HG03280 (cell line): ENCODE measurements around the gene USF1.

Experiments
- ATAC-seq: cut with Tn5 transposase; IDR thresholded peaks from one replicate; pipeline ENCODE4 v1.9.1; 2021; ENCODE audit warnings: mild to moderate bottlenecking, moderate library complexity; ENCODE audit not compliant: unreplicated experiment

USF1 gene

DNA sequence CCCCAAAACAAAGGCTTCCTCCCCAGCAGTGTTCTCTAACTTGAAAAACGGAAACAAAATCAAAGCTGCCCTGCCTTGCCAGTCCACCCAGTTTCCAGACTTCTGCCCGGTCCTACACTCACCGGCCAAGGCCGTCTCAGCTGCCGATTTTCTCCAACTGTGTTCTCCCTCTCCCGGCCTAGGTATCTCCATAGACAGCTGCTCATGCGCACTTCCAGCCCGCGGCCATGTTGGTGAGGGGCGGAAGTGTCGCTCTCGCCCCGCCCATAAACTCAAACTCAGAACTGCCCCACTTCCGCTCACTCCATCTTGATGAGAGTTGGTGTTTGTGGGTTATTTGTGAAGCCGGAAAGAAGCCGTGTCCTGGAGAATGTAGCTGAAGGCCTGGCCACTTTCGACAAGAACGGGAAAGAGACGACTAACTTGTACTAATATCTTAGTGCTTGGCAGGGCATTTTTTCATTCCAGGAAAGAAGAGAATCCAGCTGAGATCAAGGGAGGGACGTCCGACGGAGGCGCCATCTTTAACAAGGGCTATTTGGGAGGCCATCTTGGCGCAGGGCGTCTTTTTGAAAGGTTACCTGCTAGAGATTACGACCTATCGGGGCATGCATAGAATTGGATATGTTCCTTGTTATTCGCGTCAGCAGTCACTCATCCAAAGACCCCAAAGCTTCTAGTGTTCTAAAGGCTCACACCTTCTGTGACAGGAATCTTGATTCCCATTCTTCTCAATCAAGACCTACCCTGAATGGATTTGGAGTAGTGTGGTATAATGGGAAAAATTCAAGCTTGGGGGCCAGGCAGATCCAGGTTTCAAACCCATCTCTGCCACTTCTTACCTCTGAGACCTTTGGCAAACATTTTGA, at the start of gene USF1:
Gene USF1, minus strand, starts transcription at position 242 of the 869 bp plus-strand sequence. CDS start 2,702 bp downstream, outside the sequence.
- ATAC-seq, result peak; percentile 57

DNA sequence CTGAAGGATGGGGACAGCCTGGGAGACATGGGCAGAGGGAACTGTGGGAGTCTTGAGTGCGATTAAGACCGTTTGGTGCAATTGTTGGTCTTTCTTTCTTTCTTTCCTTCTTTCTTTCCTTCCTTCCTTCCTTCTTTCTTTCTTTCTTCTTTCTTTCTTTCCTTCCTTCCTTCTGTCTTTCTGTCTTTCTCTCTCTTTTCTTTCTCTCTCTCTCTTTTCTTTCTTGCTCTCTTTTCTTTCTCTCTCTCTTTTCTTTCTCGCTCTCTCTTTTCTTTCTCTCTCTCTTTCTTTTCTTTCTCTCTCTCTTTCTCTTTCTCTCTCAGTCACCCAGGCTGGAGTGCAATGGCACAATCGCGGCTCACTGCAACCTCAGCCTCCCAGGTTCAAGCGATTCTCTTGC, 49.5 kb upstream of the USF1 start:
- ATAC-seq, result no peak

DNA sequence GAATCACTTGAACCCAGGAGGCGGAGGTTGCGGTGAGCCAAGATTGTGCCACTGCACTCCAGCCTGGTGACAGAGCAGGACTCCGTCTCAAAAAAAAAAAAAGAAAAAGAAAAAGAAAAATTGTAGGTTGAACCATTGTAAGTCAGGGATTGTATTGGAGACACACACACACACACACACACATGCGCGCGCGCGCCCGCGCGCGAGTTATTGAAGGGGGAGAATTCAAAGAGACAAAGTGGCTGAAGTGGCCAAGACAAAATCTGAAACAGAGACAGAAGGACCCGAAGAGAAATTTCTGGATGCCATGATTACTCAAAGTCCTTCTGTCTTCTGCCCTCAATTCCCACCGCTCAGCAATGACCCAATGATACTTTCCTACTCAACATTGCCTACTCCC, 48.7 kb upstream of the USF1 start:
- ATAC-seq, result no peak

GRCh38 chr1:161092621-161093028, 46.8 kb upstream of the USF1 start:
- ATAC-seq, result no peak

GRCh38 chr1:161091796-161092507, 46.2 kb upstream of the USF1 start:
- no peak for ATAC-seq

- no peak for ATAC-seq
These were observed 45.3 kb upstream of the USF1 start for GRCh38 chr1:161091093-161091492.

DNA sequence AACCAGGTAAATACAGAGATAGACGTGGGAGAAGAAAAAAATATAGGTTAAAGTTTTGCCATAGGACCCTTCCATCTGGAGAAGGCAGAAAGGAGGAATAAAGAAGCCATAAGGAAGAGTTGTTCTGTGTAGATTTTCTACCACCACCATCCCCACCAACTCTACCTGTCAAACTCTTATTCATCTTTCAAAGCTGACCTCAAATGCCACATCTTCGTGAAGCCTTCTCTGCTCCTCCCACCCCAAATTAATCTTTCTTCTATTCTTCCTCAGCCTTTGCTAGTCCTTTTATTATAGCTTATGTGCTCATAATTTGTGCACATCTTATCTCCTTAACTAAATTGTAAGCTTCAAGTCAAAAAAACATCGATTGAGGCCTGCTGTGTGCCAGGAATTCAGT, 44.8 kb upstream of the USF1 start:
- no peak for ATAC-seq

- no peak for ATAC-seq
These were observed 44.2 kb upstream of the USF1 start for GRCh38 chr1:161089938-161090337.

- ATAC-seq, result no peak
These were observed 43.6 kb upstream of the USF1 start, which contains the start of gene NECTIN4 for GRCh38 chr1:161089251-161089924. Gene NECTIN4, minus strand, starts transcription at chr1:161089558. Its CDS starts 262 bp downstream, at chr1:161089296.

DNA sequence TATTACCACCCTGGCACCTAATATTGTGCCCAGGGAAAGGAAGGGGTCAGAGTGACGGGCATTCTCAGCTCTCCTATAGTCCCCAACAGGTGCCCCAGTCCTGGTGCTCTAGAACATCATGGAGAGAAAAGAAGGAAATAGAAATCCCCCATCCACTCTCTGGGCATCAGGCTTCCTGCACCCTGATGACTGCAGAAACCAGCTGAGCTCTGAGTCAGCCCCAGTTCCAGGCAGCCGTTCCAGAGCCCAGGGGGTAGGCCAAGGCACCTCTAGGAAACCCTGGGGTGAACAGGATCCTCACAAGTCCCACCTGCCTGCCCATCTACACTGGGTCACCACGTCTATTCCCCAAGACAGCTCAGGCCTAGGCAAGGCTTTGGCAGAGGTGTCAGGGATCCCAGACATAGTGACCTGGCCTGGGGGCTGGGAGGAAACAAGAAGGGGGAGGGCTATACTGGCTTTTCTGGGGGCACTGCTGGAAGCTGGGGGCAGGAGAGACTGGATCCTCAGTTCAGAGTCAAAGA, 42.9 kb upstream of the USF1 start:
- ATAC-seq, result no peak

DNA sequence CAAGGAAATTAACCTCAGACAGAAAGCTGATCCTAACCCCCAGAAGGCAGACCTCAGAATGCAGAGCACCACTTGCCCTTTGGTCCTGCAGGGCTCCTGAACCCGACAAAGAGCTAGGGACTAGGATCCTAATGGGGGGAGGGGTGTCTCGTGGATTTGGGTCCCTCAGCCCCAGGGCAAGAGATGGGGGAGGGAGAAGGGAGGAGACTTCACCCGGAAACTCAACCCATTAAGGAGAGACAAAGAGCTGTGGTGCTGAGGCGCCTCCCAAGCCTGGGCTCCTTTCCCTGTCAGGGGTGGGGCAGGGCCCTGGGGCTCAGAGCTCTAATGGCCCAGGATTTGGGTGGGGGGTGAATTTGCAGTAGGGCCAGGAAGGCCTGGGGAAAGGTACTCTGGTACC, 40.7 kb upstream of the USF1 start:
- no peak for ATAC-seq

DNA sequence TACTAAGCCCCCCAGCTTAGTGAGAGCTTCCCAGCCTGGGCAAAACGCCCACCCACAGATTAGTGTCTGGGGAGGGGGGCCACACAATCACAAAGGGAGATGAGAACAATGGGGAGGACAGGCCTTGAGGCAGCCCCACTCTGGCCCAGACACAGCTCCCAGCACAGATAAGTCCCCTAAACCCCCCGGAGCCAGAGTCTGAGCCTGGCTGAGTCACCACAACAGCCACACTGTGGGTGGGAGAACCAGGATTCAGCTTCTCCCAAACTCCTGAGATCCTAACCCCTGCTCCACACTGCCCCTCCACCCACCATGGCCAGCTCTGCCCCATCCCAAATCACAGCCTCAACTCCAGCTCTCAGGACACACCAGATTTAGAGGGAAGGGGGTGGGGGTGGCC, 39.4 kb upstream of the USF1 start:
- ATAC-seq, result no peak

GRCh38 chr1:161084597-161084988, 38.8 kb upstream of the USF1 start:
- no peak for ATAC-seq

DNA sequence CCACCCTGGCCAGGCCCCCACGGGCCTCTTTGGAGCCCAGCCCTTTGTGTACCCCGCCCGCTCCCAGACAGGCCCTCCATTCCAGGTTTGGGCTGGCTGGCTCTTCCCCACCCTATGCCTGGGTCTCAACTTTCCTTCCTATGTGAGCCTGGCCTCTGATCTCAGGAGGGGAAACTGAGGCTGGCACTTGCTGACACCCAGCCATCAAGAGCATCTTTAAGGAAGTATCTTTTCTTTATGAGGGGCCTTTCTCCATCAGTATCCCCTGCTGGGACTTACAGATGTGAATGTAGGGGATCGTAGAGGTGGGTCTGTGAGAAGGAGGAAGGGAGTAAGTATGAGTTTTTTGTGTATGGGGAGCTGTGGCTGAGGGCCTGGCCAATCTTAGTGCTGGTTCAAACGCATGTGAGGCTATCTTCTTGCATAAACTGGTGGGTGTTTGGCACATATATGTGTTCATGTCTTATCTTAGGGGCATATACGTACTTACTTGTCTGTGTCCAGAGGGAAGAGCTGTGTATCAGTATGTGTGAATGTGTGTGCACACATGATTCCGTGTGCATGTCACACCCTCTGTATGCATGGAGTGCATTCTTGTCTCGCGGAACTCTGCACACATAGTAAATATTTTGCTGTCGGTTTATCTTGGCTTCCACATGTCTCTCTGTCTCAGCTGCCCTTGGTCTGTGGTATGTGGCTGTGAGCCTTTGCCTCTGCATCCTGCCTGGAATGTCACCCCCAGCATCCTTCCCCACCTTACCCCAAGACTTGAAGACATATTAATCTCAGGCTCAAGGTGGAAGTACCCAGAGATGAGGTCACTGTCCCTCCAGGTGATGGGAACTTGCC, 38.2 kb upstream of the USF1 start:
- no peak for ATAC-seq

DNA sequence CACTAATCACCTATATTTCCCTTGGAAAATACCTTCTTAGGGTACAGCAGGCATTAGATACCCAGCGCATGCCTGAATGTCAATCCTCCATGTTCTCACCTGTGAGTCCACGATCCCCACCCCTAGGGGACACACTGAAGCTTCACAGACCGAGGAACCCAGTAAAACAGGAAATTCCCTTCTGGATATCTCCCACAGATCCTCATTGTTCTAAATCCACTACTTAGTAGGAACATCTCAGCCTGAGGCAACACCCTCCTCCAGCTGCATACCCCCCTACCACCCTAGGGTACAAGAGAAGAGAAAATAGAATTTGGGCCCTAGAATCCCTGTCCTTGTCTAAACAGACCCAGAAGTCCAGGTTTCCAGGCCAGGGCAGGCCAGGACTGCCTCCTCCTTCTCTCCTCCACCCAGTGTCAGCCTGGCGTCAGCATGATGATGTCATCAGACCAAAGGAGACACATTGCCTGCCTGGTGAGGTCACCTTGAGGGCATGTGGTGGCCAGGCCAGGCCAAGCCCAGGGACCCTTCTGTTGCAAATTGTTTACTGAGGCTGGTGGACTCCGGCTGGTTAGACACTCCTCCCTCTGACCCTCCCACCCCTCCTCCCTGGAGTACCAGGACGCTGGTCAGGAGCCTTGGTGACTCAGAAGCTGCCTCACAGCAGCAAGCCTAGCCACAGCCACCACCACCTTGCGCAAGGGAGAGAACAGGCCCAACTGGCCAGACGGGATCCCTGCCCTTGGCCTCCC, 37.4 kb upstream of the USF1 start:
- ATAC-seq, result no peak

GRCh38 chr1:161082483-161082882, 36.7 kb upstream of the USF1 start:
- ATAC-seq, result no peak

DNA sequence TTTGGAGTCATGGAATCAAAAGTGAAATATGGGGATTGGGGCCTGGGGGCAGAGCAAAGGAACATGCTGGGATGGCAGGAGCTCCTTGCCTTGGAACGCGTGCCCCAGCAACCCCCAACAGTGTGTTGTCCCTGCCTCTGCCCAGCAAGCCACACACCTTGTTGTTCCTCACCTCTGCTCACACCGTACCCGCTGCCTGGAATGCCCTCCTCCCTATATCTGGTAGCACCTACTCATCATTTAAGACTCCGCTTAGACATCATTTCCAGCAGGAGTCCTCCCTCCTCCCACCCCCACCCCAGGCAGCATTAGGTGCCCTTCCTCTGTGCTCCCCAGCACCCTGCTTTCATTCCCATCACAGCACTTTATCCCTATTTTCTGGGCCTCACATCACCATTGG, 35.7 kb upstream of the USF1 start:
- ATAC-seq, result no peak

GRCh38 chr1:161080441-161081405, 34.9 kb upstream of the USF1 start:
- no peak for ATAC-seq
